Right atrium auricular region (tissue), 2 donors: ENCODE results near the gene PDE6D. TPM values are rescaled to one million over a fixed set of nuclear protein-coding genes. Genes with fewer than 3 reads are reported as not detected.

ENCODE experiments used
- DNase-seq: peaks from one replicate; pipeline ENCODE4 v3.0.0-alpha.2; 2019; ENCODE audit warnings: low spot score
- H3K27ac ChIP-seq, 2 donors: fragments of 200-600 bp; sonication (generic); 1 replicate in 1 of 2; 2 replicates in 1 of 2; pipeline ENCODE4 v1.5.1; 2016 to 2019
- H3K27me3 ChIP-seq, 2 donors: fragments of 200-600 bp; sonication (generic); one replicate each; pipeline versions ENCODE4 v1.5.1 to v1.6.0; 2017 to 2019
- H3K36me3 ChIP-seq: fragments of 200-600 bp; sonication (generic); one replicate; pipeline ENCODE4 v1.5.1; 2016
- H3K4me1 ChIP-seq, 2 donors: fragments of 200-600 bp; sonication (generic); one replicate each; pipeline versions ENCODE4 v1.5.1 to v1.6.0; 2017 to 2019
- H3K4me3 ChIP-seq, 2 donors: fragments of 200-600 bp; sonication (generic); 1 replicate in 1 of 2; 2 replicates in 1 of 2; pipeline ENCODE4 v1.5.1; 2017 to 2019; ENCODE audit warnings: mild to moderate bottlenecking in 1 of 2, moderate library complexity in 1 of 2
- H3K9me3 ChIP-seq, 2 donors: fragments of 200-600 bp; sonication (generic); one replicate each; pipeline ENCODE4 v1.5.1; 2019
- CTCF ChIP-seq, 2 donors: fragments of 200-600 bp; sonication (generic); IDR thresholded peaks; one replicate each; pipeline ENCODE4 v1.5.1; 2019; ENCODE audit warnings: antibody characterized with exemption in 2 of 2
- total RNA-seq, 2 donors: library from RNA; depleted of rRNA; stranded (reverse); fragments of >200 nt; gene quantifications; one replicate each; pipeline ENCODE4 v1.1.0, GENCODE V29; 2016

The PDE6D gene
- total RNA-seq, 2 donors from 2014 or later, result 17.5 to 20.3 TPM

DNA sequence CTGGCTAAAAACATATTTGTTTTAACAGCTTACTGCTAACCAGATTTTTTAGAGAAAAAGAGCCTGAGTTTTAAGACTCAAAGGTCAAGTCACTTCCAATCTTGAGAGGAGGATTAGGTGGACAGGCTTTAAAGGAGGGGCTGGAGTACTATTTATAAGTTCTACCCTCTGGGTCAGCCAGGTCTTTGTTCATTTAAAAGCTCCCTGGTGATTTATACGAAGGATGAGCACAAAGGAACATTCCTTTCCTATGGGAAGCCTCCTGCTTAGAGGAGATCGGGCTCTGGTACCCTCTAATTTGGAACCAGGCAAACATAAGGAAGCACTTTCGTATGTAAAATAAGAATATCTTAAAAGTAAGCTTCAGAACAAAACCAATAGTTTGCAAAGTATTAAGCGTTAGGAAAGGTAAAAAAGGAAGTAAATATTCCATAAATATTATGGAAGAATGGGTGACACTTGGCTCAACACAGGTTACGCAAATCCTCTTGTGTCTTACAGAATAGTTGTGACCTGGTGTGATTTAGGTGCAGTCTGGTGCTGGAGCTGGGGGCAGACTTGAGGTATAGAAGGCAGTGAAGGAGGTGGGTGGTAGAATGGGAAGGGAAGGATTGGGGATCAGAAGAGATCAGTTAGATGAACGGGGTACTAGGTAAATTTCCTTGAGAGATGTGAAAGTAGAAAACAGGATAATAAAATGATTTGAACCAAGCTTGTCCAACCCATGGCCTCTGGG, 35.6 kb downstream of the PDE6D start:
- no peak overlapping the region for H3K4me3 ChIP-seq
- H3K9me3 ChIP-seq, result no peaks in the 10 kb centered on the region
- DNase-seq, result no peak
- no peaks in the 10 kb centered on the region for H3K36me3 ChIP-seq
- TF ChIP-seq CTCF (IDR thresholded peaks at IDR 0.05), result no peak
- no peak overlapping the region for H3K27ac ChIP-seq
- no peaks in the 10 kb centered on the region for H3K27me3 ChIP-seq
- no peaks in the 10 kb centered on the region for H3K4me1 ChIP-seq

DNA sequence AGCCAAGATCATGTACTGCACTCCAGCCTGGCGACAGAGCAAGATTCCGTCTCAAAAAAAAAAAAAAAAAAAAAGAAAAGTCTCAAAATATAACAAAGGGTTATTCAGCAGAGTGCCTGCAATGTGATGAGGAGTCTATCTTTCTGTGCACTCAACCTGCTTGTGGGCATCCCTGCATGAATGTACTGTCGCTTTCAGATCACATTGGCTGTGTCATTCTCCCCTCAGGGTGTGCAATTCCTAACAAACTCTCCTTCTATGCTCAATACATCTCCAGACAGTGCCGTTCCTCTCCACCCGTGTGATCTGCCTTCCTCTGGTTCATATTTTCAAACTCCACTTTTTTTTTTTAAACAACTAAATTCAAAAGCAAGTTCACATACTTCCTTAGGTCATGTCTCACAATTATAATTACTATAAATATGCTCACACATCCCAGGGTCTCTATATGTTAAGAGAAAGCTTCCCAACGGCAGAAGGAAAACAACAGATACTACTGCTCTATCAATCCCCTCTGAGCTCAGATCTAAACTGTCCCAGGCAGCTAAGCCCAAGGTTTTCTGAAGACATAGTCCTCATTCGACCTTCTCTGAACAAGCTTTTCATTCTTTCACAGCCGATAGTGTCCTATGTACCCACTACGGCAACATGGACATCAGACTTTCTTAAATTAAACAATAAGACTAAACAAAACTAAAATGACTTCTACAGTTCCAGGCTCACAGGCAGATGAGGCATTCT, 37.5 kb downstream of the PDE6D start:
- H3K36me3 ChIP-seq, result no peaks in the 10 kb centered on the region
- no peak overlapping the region for H3K27ac ChIP-seq
- H3K27me3 ChIP-seq, result no peaks in the 10 kb centered on the region
- H3K4me3 ChIP-seq, result no peak overlapping the region
- H3K4me1 ChIP-seq, result no peaks in the 10 kb centered on the region
- TF ChIP-seq CTCF (IDR thresholded peaks at IDR 0.05), result no peak
- H3K9me3 ChIP-seq, result no peaks in the 10 kb centered on the region
- no peak for DNase-seq

- Histone ChIP-seq H3K27ac (no peak overlapping the region), H3K27me3 (no peaks in the 10 kb centered on the region), H3K4me1 (no peaks in the 10 kb centered on the region), H3K36me3 (peaks cover 12% of the 10 kb centered on the region), H3K9me3 (no peaks in the 10 kb centered on the region), H3K4me3 (no peak overlapping the region)
- no peak for DNase-seq
- TF ChIP-seq CTCF (IDR thresholded peaks at IDR 0.05), result no peak
Observed at GRCh38 chr2:231737761-231738160, 43.3 kb downstream of the PDE6D start.

- TF ChIP-seq CTCF (IDR thresholded peaks at IDR 0.05), result no peak
- peaks cover 24% of the 10 kb centered on the region for H3K36me3 ChIP-seq
- no peaks in the 10 kb centered on the region for H3K4me1 ChIP-seq
- no peaks in the 10 kb centered on the region for H3K9me3 ChIP-seq
- no peak overlapping the region for H3K4me3 ChIP-seq
- DNase-seq, result no peak
- no peaks in the 10 kb centered on the region for H3K27me3 ChIP-seq
- no peak overlapping the region for H3K27ac ChIP-seq
Observed at GRCh38 chr2:231732604-231733003, 48.5 kb downstream of the PDE6D start.

DNA sequence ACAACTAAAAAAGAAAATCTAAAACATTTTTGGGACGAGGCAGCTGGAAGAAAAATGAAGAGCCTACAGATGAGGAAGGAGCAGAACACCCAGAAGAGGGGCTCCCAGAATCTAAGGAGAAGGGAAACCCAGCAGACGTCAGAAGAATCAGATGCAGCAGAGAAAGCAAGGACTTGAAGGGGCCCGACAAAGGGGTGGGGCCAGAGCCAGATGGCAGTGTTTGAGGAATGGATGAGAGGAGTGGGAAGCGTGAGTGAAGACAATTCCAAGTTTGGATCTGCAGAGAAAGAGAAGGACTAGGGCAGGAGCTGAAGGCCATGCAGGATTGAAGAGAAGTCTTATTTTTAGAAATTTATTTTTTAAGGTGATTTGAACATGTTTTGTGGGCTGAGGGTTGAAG, 53.5 kb downstream of the PDE6D start:
- peaks cover 13% of the 10 kb centered on the region for H3K36me3 ChIP-seq
- H3K27me3 ChIP-seq, result no peaks in the 10 kb centered on the region
- TF ChIP-seq CTCF (IDR thresholded peaks at IDR 0.05), result no peak
- no peak for DNase-seq
- no peak overlapping the region for H3K27ac ChIP-seq
- H3K4me1 ChIP-seq, result no peaks in the 10 kb centered on the region
- no peaks in the 10 kb centered on the region for H3K9me3 ChIP-seq
- no peak overlapping the region for H3K4me3 ChIP-seq
